DOHH2 (cell line): Measurements from ENCODE around the gene PKHD1.

Source experiments
- H3F3A ChIP-seq: fragments of 200-600 bp; sonication (generic), shearing (Covaris generic); 2 replicates; pipeline ENCODE4 v1.6.0; 2016; ENCODE audit warnings: antibody characterized with exemption, mild to moderate bottlenecking; ENCODE audit not compliant: control insufficient read depth, insufficient read depth
- H3K27ac ChIP-seq: fragments of 200-600 bp; sonication (generic); 2 replicates; pipeline ENCODE4 v1.5.1; 2014; ENCODE audit warnings: low read depth, mild to moderate bottlenecking, low read length, moderate library complexity
- H3K27me3 ChIP-seq: fragments of 200-600 bp; sonication (generic); 2 replicates; pipeline ENCODE4 v1.6.1; 2014; ENCODE audit warnings: mild to moderate bottlenecking, low read length, mixed read lengths; ENCODE audit not compliant: control insufficient read depth
- H3K36me3 ChIP-seq: fragments of 200-600 bp; sonication (generic); 2 replicates; pipeline ENCODE4 v1.6.1; 2014; ENCODE audit warnings: mild to moderate bottlenecking, low read length, moderate library complexity, mixed read lengths; ENCODE audit not compliant: control insufficient read depth
- H3K4me1 ChIP-seq: fragments of 200-600 bp; sonication (generic); 2 replicates; pipeline ENCODE4 v1.6.1; 2014; ENCODE audit warnings: mild to moderate bottlenecking, low read length, mixed read lengths; ENCODE audit not compliant: control insufficient read depth
- H3K4me2 ChIP-seq: fragments of 200-600 bp; sonication (generic); 2 replicates; pipeline ENCODE4 v1.6.0; 2014; ENCODE audit warnings: mild to moderate bottlenecking, low read length, moderate library complexity
- H3K4me3 ChIP-seq: fragments of 200-600 bp; sonication (generic); 2 replicates; pipeline ENCODE4 v1.5.1; 2014; ENCODE audit warnings: mild to moderate bottlenecking, low read length, mixed read lengths
- H3K79me2 ChIP-seq: fragments of 200-600 bp; sonication (generic); 2 replicates; pipeline ENCODE4 v1.6.1; 2014; ENCODE audit warnings: mild to moderate bottlenecking, low read length, mixed read lengths; ENCODE audit not compliant: control insufficient read depth
- H3K9me2 ChIP-seq: fragments of 200-600 bp; sonication (generic); replicated peaks from 2 replicates; pipeline ENCODE4 v1.6.1; 2014; ENCODE audit warnings: mild to moderate bottlenecking, low read length, mixed read lengths; ENCODE audit not compliant: control insufficient read depth
- H3K9me3 ChIP-seq: fragments of 200-600 bp; sonication (generic); 2 replicates; pipeline ENCODE4 v1.6.1; 2014; ENCODE audit warnings: antibody characterized with exemption, low read length, mixed read lengths; ENCODE audit not compliant: control insufficient read depth, insufficient read depth
- H4K20me1 ChIP-seq: fragments of 200-600 bp; sonication (generic); 2 replicates; pipeline ENCODE4 v1.6.0; 2014; ENCODE audit warnings: low read depth, mild to moderate bottlenecking, antibody characterized with exemption, low read length, moderate library complexity; ENCODE audit not compliant: control insufficient read depth, insufficient read depth
- CTCF ChIP-seq: fragments of 200-600 bp; sonication (generic); IDR thresholded peaks from one replicate; pipeline ENCODE4 v1.5.1; 2014; ENCODE audit warnings: antibody characterized with exemption, mild to moderate bottlenecking, low read depth, low read length; ENCODE audit not compliant: poor library complexity, severe bottlenecking
- EZH2phosphoT487 ChIP-seq: fragments of 200-600 bp; sonication (generic); IDR thresholded peaks from 2 replicates; pipeline ENCODE4 v1.6.1; 2017; ENCODE audit warnings: borderline replicate concordance, mild to moderate bottlenecking, antibody characterized with exemption, low read length, moderate library complexity, mixed read lengths

The PKHD1 gene

DNA sequence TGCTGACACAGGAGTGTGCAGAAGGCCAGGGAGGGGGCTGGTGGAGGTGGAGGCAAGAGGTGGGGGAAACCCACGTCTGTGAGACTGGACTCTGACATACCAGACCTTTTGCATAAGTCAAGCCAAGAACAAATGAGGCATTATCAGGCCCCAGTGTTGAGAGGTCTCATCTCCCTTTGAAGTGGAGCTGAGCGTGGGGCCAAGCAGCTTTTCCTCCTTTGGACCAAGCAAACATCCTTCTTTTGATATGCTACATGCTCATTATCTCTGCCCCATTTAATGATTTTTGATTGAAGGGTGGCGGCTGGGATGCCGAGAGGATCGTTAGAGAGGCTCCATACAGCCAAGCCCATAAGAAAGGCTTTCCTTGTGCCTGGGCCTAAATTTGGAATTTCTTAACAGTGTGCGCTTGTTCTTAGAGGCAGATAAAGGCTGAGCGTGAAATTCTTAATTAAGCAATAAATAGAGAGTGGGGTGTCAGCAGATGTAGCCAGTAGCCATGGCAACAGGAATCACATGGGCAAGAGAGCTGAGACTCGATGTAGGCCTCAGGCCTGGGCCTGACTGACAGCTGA, 244.5 kb downstream of the PKHD1 start:
- Histone ChIP-seq H3K27ac (no peak overlapping the region), H3K9me2 (no peaks in the 10 kb centered on the region), H3K4me2 (no peak overlapping the region), H4K20me1 (no peaks in the 10 kb centered on the region), H3K79me2 (no peaks in the 10 kb centered on the region), H3K9me3 (no peaks in the 10 kb centered on the region), H3K4me3 (no peak overlapping the region), H3K36me3 (no peaks in the 10 kb centered on the region), H3K27me3 (no peaks in the 10 kb centered on the region), H3K4me1 (no peaks in the 10 kb centered on the region), H3F3A (no peaks in the 10 kb centered on the region)
- TF ChIP-seq EZH2phosphoT487 (no peak), CTCF (no peak)

DNA sequence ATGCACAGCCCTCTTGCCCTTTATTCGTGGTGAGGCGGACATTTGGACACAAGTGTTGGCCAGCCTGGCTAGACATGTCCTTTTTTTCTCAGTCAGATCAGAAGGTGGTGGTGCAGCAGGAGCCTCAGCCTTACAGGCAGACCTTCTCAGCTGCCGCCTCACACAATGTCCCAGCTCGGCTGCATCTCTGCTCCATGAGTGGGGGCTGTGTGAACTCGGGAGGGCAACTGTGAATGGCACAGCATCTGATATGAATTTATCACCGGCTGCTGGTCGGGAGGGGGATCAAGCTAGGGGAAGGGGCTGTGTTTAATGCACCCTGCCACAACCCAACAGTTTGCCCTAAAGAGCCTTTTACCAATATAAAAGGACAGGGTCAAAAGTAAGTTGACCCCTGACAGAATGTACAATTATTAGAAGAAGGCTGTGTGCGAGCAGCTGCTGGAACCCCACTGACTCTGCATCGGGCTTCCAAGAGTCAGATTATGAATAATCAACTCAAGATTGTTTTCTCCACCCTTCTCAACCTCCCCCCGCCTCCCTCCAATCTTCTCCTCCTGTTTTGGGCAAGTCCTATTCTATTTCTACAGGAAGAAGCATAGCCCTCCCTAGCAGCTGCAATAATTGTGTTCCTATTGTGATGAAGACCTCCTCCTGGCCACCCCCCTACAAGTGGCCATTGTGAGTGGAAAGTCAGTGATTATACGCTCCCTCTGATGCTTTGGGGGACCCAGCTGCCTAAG, 245.2 kb downstream of the PKHD1 start:
- no peaks in the 10 kb centered on the region for H3K36me3 ChIP-seq
- no peak overlapping the region for H3K4me2 ChIP-seq
- no peak for TF ChIP-seq EZH2phosphoT487
- no peak for TF ChIP-seq CTCF
- H3K9me2 ChIP-seq, result no peaks in the 10 kb centered on the region
- H3K27ac ChIP-seq, result no peak overlapping the region
- H3K9me3 ChIP-seq, result no peaks in the 10 kb centered on the region
- no peaks in the 10 kb centered on the region for H3K27me3 ChIP-seq
- no peaks in the 10 kb centered on the region for H3K79me2 ChIP-seq
- H3K4me3 ChIP-seq, result no peak overlapping the region
- no peaks in the 10 kb centered on the region for H3F3A ChIP-seq
- no peaks in the 10 kb centered on the region for H3K4me1 ChIP-seq
- H4K20me1 ChIP-seq, result no peaks in the 10 kb centered on the region

- no peaks in the 10 kb centered on the region for H3F3A ChIP-seq
- H3K9me2 ChIP-seq, result no peaks in the 10 kb centered on the region
- no peaks in the 10 kb centered on the region for H3K27me3 ChIP-seq
- H3K4me1 ChIP-seq, result no peaks in the 10 kb centered on the region
- no peak for TF ChIP-seq CTCF
- TF ChIP-seq EZH2phosphoT487, result no peak
- H4K20me1 ChIP-seq, result no peaks in the 10 kb centered on the region
- no peaks in the 10 kb centered on the region for H3K79me2 ChIP-seq
- H3K4me3 ChIP-seq, result no peak overlapping the region
- no peaks in the 10 kb centered on the region for H3K9me3 ChIP-seq
- no peak overlapping the region for H3K4me2 ChIP-seq
- no peak overlapping the region for H3K27ac ChIP-seq
- H3K36me3 ChIP-seq, result no peaks in the 10 kb centered on the region
Measured at GRCh38 chr6:51841626-51842025, 245.8 kb downstream of the PKHD1 start.
